AG20443 (cell line): ENCODE data around the gene DPY19L3.
"Not testable (repeated sequence)": the region's sequence is repeated elsewhere in the genome, so short reads cannot be mapped to it uniquely, and the experiment has no call there.

ENCODE experiments used
- DNase-seq: peaks from one replicate; pipeline ENCODE4 v3.0.0; 2012; ENCODE audit warnings: low spot score, mixed read lengths

DPY19L3 gene

GRCh38 chr19:32405431-32406160 lies at the start of gene DPY19L3:
Gene DPY19L3 (plus strand): TSS chr19:32405770. CDS start chr19:32408254, 2,484 bp downstream.
- peak; percentile 98 for DNase-seq

GRCh38 chr19:32357720-32358119 lies 47.9 kb upstream of the DPY19L3 start:
- no peak for DNase-seq

- no peak for DNase-seq
Measured at GRCh38 chr19:32358321-32358720, 47.2 kb upstream of the DPY19L3 start.

- no peak for DNase-seq
Measured at GRCh38 chr19:32359581-32359980, 46.0 kb upstream of the DPY19L3 start.

- DNase-seq, result no peak
Measured at GRCh38 chr19:32361574-32362317, 43.8 kb upstream of the DPY19L3 start.

- DNase-seq, result no peak
Measured at GRCh38 chr19:32362318-32362691, 43.3 kb upstream of the DPY19L3 start.

- DNase-seq, result no peak
Measured at GRCh38 chr19:32363175-32363574, 42.4 kb upstream of the DPY19L3 start.

GRCh38 chr19:32363632-32364031 lies 41.9 kb upstream of the DPY19L3 start:
- DNase-seq, result no peak

- DNase-seq, result no peak
Measured at GRCh38 chr19:32364040-32364439, 41.5 kb upstream of the DPY19L3 start.

GRCh38 chr19:32367063-32367462 lies 38.5 kb upstream of the DPY19L3 start:
- DNase-seq, result no peak

- no peak for DNase-seq
Measured at GRCh38 chr19:32367948-32368536, 37.5 kb upstream of the DPY19L3 start.

- no peak for DNase-seq
Measured at GRCh38 chr19:32368787-32369186, 36.8 kb upstream of the DPY19L3 start.

- DNase-seq, result no peak
Measured at GRCh38 chr19:32372726-32373517, 32.6 kb upstream of the DPY19L3 start.

GRCh38 chr19:32373585-32374295 lies 31.8 kb upstream of the DPY19L3 start:
- DNase-seq, result peak; percentile 89

- not testable (repeated sequence) for DNase-seq
Measured at GRCh38 chr19:32374362-32374761, 31.2 kb upstream of the DPY19L3 start.

GRCh38 chr19:32377088-32377487 lies 28.5 kb upstream of the DPY19L3 start:
- not testable (repeated sequence) for DNase-seq

GRCh38 chr19:32380269-32380668 lies 25.3 kb upstream of the DPY19L3 start:
- no peak for DNase-seq

GRCh38 chr19:32387701-32388392 lies 17.7 kb upstream of the DPY19L3 start:
- DNase-seq, result peak; percentile 76

GRCh38 chr19:32388393-32388855 lies 17.1 kb upstream of the DPY19L3 start:
- no peak for DNase-seq

GRCh38 chr19:32392901-32393300 lies 12.7 kb upstream of the DPY19L3 start:
- no peak for DNase-seq
